ENCODE measurements around the gene C3orf70. TPM values are rescaled to one million over a fixed set of nuclear protein-coding genes. Genes with fewer than 3 reads are reported as not detected.

Gene C3orf70
- total and polyA plus RNA-seq, 10 donors: 0.41 to 9.9 (median 5.7) TPM

- no peaks in the 10 kb centered on the region for H3K36me3 ChIP-seq
- H3K27me3 ChIP-seq (replicated peaks in 1 of 7): no peaks in the 10 kb centered on the region
- DNase-seq: no peak
- no peak overlapping the region for H3K27ac ChIP-seq
- H3K9me3 ChIP-seq: no peaks in the 10 kb centered on the region
- intact Hi-C loops (cut with DNase I; ENCODE audit: low total_unique reads): no loop called here
- TF ChIP-seq POLR2AphosphoS5 (IDR thresholded peaks at IDR 0.05) (no peak), POLR2A (IDR thresholded peaks at IDR 0.05) (no peak), CTCF (IDR thresholded peaks at IDR 0.05 in 8 of 11, conservative IDR thresholded peaks at IDR 0.05 in 3 of 11) (no peak)
- H3K4me3 ChIP-seq: no peak overlapping the region
- H3K4me1 ChIP-seq: no peaks in the 10 kb centered on the region
- WGBS, 5 donors: 81 to 98% (median 91%) methylated on average over 2 of the region's 2 CpGs
These were observed 23.8 kb downstream of the C3orf70 start for GRCh38 chr3:185129083-185129482.

- WGBS, 5 donors: 79 to 92% (median 83%) methylated on average over 3 of the region's 3 CpGs
- Histone ChIP-seq H3K27ac (no peak overlapping the region), H3K4me3 (no peak overlapping the region), H3K27me3 (replicated peaks in 1 of 7) (no peaks in the 10 kb centered on the region), H3K9me3 (no peaks in the 10 kb centered on the region), H3K36me3 (no peaks in the 10 kb centered on the region), H3K4me1 (no peaks in the 10 kb centered on the region)
- no peak for TF ChIP-seq CTCF (IDR thresholded peaks at IDR 0.05 in 8 of 11, conservative IDR thresholded peaks at IDR 0.05 in 3 of 11)
- TF ChIP-seq POLR2AphosphoS5 (IDR thresholded peaks at IDR 0.05): no peak
- TF ChIP-seq POLR2A (IDR thresholded peaks at IDR 0.05): no peak
- no peak for DNase-seq
- intact Hi-C loops (cut with DNase I; ENCODE audit: low total_unique reads): no loop called here
These were observed 26.7 kb downstream of the C3orf70 start for GRCh38 chr3:185126201-185126600.

GRCh38 chr3:185120126-185120525 is 32.7 kb downstream of the C3orf70 start:
- no peak for DNase-seq
- TF ChIP-seq CTCF (IDR thresholded peaks at IDR 0.05 in 8 of 11, conservative IDR thresholded peaks at IDR 0.05 in 3 of 11): no peak
- no peak for TF ChIP-seq POLR2AphosphoS5 (IDR thresholded peaks at IDR 0.05)
- no peak for TF ChIP-seq POLR2A (IDR thresholded peaks at IDR 0.05)
- 93 to 99% (median 96%) methylated on average over 3 of the region's 3 CpGs for WGBS, 5 donors
- H3K27ac ChIP-seq: no peak overlapping the region
- H3K9me3 ChIP-seq: no peaks in the 10 kb centered on the region
- no peaks in the 10 kb centered on the region for H3K4me1 ChIP-seq
- no peaks in the 10 kb centered on the region for H3K36me3 ChIP-seq
- intact Hi-C loops (cut with DNase I; ENCODE audit: low total_unique reads): no loop called here
- H3K27me3 ChIP-seq (replicated peaks in 1 of 7): no peaks in the 10 kb centered on the region
- no peak overlapping the region for H3K4me3 ChIP-seq

GRCh38 chr3:185115371-185115770 is 37.5 kb downstream of the C3orf70 start:
- H3K4me3 ChIP-seq: no peak overlapping the region
- H3K4me1 ChIP-seq: no peaks in the 10 kb centered on the region
- H3K27me3 ChIP-seq (replicated peaks in 1 of 7): no peaks in the 10 kb centered on the region
- H3K9me3 ChIP-seq: no peaks in the 10 kb centered on the region
- H3K27ac ChIP-seq: no peak overlapping the region
- intact Hi-C loops (cut with DNase I; ENCODE audit: low total_unique reads): no loop called here
- H3K36me3 ChIP-seq: no peaks in the 10 kb centered on the region
- TF ChIP-seq POLR2A (IDR thresholded peaks at IDR 0.05): no peak
- no peak for TF ChIP-seq CTCF (IDR thresholded peaks at IDR 0.05 in 8 of 11, conservative IDR thresholded peaks at IDR 0.05 in 3 of 11)
- no peak for TF ChIP-seq POLR2AphosphoS5 (IDR thresholded peaks at IDR 0.05)
- DNase-seq: no peak

Measured in spleen (tissue), 11 donors.